PFSK-1 (cell line): ENCODE data around the gene ECE2.

ENCODE experiments used
- POLR2AphosphoS5 ChIP-seq: IDR thresholded peaks from 2 replicates; pipeline ENCODE4 v1.6.1; 2012; ENCODE audit warnings: low read depth, mild to moderate bottlenecking, control low read depth, low read length, moderate library complexity
- TAF1 ChIP-seq: IDR thresholded peaks from 2 replicates; pipeline ENCODE4 v1.6.1; 2012; ENCODE audit warnings: low read length, control low read depth, borderline replicate concordance; ENCODE audit not compliant: insufficient read depth

DNA sequence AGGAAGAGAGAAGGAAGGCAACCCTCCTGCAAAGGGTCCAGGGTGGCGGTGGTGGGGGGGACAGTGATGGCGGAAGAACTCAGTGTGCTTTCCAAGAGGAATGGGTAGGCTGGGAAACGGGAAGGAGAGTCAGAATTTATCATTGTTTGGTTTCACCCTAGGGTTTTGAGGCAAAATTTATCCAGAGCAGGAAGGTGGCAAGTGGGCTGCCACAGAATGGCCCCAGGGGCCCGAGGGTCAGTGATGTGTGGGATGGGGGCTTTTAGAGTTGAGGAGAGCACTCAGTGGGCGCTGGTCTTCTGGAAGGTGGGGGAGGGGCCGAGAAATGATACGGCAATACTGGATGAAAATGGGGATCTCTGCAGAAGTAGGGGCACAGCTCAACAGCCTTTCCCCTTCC is 62.2 kb downstream of the ECE2 start:
- TF ChIP-seq TAF1 (no peak), POLR2AphosphoS5 (no peak)
